ENCODE data around the gene TPI1.

- no peak for TF ChIP-seq CTCF (IDR thresholded peaks at IDR 0.05; ENCODE audit: poor library complexity)
- no peak for TF ChIP-seq EZH2 (IDR thresholded peaks at IDR 0.05; ENCODE audit: borderline replicate concordance)
- no peak for TF ChIP-seq EZH2phosphoT487 (IDR thresholded peaks at IDR 0.05; ENCODE audit: low read depth, severe bottlenecking, unreplicated experiment)
Measured at GRCh38 chr12:6826125-6826733, 41.1 kb upstream of the TPI1 start.

All from hepatocyte (in vitro differentiated cells).